Right lobe of liver (tissue), 4 donors: Measurements from ENCODE around the gene FKBP15.

Experiments
- CTCF ChIP-seq, 4 donors: fragments of 200-600 bp in 3 of 4; fragments of 450-650 bp in 1 of 4; IDR thresholded peaks; one replicate each; pipeline versions ENCODE4 v1.5.1 to v1.8.0; 2016 to 2022; ENCODE audit warnings: antibody characterized with exemption in 4 of 4, mild to moderate bottlenecking in 2 of 4
- POLR2A ChIP-seq: fragments of 450-650 bp; IDR thresholded peaks from one replicate; pipeline ENCODE4 v1.6.1; 2017; ENCODE audit warnings: antibody characterized with exemption, mild to moderate bottlenecking
- donor health status: DM: no; HTN: no; CAD: no.
- donor health status: DM: no; HTN: no; CAD: no.
- donor health status: DM: no; HTN: yes; CAD: no.

DNA sequence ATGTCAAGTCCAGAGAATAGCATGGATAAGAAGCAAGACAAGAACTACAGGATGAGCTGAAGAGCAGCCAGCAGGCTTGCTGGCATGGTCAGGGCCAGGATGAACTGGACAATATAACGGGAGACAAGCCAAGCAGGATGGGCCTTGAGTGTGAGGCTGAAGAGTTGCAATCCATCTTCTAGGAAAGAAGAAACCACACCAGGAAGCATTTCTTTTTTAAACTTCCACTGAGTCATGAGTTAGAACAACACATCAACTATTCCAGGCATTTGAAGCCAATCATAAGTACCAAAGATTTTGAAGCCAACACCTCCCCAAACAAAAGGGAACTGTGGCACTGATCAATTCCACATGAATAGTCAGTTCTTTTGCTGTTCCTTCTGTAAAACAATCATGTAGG, 43.0 kb downstream of the FKBP15 start:
- TF ChIP-seq CTCF (IDR thresholded peaks at IDR 0.05) = no peak
- TF ChIP-seq POLR2A = no peak
